ENCODE data around the gene NEB.

NEB gene

DNA sequence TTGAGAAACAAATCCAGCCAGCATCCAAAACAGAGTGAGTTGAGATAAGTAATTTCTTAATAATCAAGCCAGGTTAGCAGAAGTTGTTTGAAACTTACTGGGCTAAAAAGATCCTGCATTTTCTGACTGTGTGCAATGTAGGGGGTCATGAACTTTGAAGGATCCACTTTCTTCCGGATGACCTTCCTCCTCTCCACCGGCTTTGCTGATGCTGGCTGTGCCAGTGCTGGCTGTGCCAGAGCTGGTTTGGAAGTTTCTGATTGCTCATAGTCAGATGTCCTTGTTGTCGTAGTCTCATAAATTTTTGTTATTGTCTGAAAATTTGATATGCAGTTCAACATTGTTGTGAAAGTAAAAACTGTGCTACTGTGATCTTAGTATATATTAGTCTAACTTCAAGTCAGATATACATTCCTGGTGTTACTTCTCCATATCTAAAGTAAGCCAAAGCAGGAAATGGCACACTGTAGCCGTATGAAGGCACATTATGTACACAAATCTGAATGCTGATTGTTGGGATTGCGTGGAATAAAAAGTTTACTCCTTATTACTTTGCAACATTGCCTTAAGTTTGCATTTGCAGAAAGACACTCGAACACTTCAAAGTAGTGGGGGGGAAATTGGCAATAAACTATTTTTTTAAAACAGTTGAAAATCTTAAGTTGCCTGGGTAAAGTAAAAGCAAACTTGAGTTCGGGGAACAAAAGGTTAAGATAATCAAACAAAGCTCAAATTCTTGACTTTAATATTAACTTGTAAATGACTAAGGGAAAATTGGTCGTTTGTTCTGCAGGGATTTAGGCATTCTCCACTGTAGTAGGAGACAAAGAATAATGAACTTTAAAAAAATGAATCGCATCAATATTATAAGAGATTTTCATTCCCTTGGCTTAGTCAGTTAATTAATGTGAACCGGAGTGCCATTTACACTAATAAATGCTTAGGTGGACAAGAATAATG, 6.4 kb downstream of the NEB start:
- Histone ChIP-seq H3K4me3 (ENCODE audit: low read length) (no peak overlapping the region), H3K9me2 (replicated peaks; ENCODE audit: control insufficient read depth, low read length) (no peaks in the 10 kb centered on the region), H4K20me1 (ENCODE audit: control insufficient read depth, insufficient read depth, low read depth, low read length) (no peaks in the 10 kb centered on the region), H3K9me3 (ENCODE audit: control insufficient read depth, insufficient read depth, low read length) (no peaks in the 10 kb centered on the region), H3K79me2 (ENCODE audit: control insufficient read depth, low read length) (no peaks in the 10 kb centered on the region), H3K4me1 (ENCODE audit: control insufficient read depth, low read length) (no peaks in the 10 kb centered on the region), H3K4me2 (ENCODE audit: low read length) (no peak overlapping the region), H3K27me3 (ENCODE audit: control insufficient read depth, low read length) (peaks cover 8% of the 10 kb centered on the region), H3F3A (ENCODE audit: control insufficient read depth, insufficient read depth) (no peaks in the 10 kb centered on the region), H3K27ac (ENCODE audit: low read depth, low read length) (no peak overlapping the region), H3K36me3 (ENCODE audit: control insufficient read depth, low read length) (no peaks in the 10 kb centered on the region)
- TF ChIP-seq CTCF (IDR thresholded peaks at IDR 0.05; ENCODE audit: low read depth, low read length, poor library complexity, severe bottlenecking) = no peak
- TF ChIP-seq EZH2phosphoT487 (IDR thresholded peaks at IDR 0.05; ENCODE audit: borderline replicate concordance, low read length) = no peak

- Histone ChIP-seq H3K4me3 (ENCODE audit: low read length) (no peak overlapping the region), H3K27ac (ENCODE audit: low read depth, low read length) (no peak overlapping the region), H3K4me1 (ENCODE audit: control insufficient read depth, low read length) (no peaks in the 10 kb centered on the region), H3K36me3 (ENCODE audit: control insufficient read depth, low read length) (no peaks in the 10 kb centered on the region), H3K9me2 (replicated peaks; ENCODE audit: control insufficient read depth, low read length) (no peaks in the 10 kb centered on the region), H3K9me3 (ENCODE audit: control insufficient read depth, insufficient read depth, low read length) (no peaks in the 10 kb centered on the region), H3K4me2 (ENCODE audit: low read length) (no peak overlapping the region), H3K79me2 (ENCODE audit: control insufficient read depth, low read length) (no peaks in the 10 kb centered on the region), H3K27me3 (ENCODE audit: control insufficient read depth, low read length) (peaks cover 4% of the 10 kb centered on the region), H3F3A (ENCODE audit: control insufficient read depth, insufficient read depth) (no peaks in the 10 kb centered on the region), H4K20me1 (ENCODE audit: control insufficient read depth, insufficient read depth, low read depth, low read length) (no peaks in the 10 kb centered on the region)
- TF ChIP-seq EZH2phosphoT487 (IDR thresholded peaks at IDR 0.05; ENCODE audit: borderline replicate concordance, low read length) (no peak), CTCF (IDR thresholded peaks at IDR 0.05; ENCODE audit: low read depth, low read length, poor library complexity, severe bottlenecking) (no peak)
Observed at GRCh38 chr2:151721161-151721560, 13.1 kb downstream of the NEB start.

DNA sequence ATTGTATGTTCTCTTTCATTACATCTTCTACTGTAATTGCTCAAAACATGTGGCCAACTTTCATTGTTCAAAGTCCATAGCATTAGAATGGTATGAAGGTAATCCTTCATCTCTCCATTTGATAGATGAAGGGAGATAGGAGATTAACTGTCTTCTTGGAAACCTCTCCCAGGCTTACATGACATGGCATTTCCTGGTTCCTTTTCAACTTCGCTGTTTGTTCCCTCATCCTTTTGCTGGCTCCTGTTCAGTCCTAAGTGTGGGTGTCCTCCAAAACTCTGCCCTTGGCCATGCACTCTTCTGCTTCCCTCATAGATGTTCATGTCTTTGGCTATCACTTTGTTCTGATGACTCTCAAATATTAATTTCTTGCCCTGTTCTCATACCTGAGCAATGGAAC, 13.8 kb downstream of the NEB start:
- no peaks in the 10 kb centered on the region for H3K4me1 ChIP-seq (ENCODE audit: control insufficient read depth, low read length)

More for the DNA sequence above, 13.8 kb downstream of the NEB start:
- Histone ChIP-seq H3K4me2 (ENCODE audit: low read length) (no peak overlapping the region), H3K4me3 (ENCODE audit: low read length) (no peak overlapping the region), H3K9me3 (ENCODE audit: control insufficient read depth, insufficient read depth, low read length) (no peaks in the 10 kb centered on the region), H3F3A (ENCODE audit: control insufficient read depth, insufficient read depth) (no peaks in the 10 kb centered on the region), H3K9me2 (replicated peaks; ENCODE audit: control insufficient read depth, low read length) (no peaks in the 10 kb centered on the region), H3K27me3 (ENCODE audit: control insufficient read depth, low read length) (peaks cover 4% of the 10 kb centered on the region), H3K79me2 (ENCODE audit: control insufficient read depth, low read length) (no peaks in the 10 kb centered on the region), H3K27ac (ENCODE audit: low read depth, low read length) (no peak overlapping the region), H4K20me1 (ENCODE audit: control insufficient read depth, insufficient read depth, low read depth, low read length) (no peaks in the 10 kb centered on the region), H3K36me3 (ENCODE audit: control insufficient read depth, low read length) (no peaks in the 10 kb centered on the region)
- TF ChIP-seq EZH2phosphoT487 (IDR thresholded peaks at IDR 0.05; ENCODE audit: borderline replicate concordance, low read length) = no peak
- no peak for TF ChIP-seq CTCF (IDR thresholded peaks at IDR 0.05; ENCODE audit: low read depth, low read length, poor library complexity, severe bottlenecking)
